ENCODE data around the gene PPP6R1. TPM values are rescaled to one million over a fixed set of nuclear protein-coding genes. Genes with fewer than 3 reads are reported as not detected.
"Not testable (repeated sequence)": the region's sequence is repeated elsewhere in the genome, so short reads cannot be mapped to it uniquely, and the experiment has no call there.

The PPP6R1 gene
- total and polyA plus RNA-seq, 10 donors = 49.2 to 150 (median 129) TPM

DNA sequence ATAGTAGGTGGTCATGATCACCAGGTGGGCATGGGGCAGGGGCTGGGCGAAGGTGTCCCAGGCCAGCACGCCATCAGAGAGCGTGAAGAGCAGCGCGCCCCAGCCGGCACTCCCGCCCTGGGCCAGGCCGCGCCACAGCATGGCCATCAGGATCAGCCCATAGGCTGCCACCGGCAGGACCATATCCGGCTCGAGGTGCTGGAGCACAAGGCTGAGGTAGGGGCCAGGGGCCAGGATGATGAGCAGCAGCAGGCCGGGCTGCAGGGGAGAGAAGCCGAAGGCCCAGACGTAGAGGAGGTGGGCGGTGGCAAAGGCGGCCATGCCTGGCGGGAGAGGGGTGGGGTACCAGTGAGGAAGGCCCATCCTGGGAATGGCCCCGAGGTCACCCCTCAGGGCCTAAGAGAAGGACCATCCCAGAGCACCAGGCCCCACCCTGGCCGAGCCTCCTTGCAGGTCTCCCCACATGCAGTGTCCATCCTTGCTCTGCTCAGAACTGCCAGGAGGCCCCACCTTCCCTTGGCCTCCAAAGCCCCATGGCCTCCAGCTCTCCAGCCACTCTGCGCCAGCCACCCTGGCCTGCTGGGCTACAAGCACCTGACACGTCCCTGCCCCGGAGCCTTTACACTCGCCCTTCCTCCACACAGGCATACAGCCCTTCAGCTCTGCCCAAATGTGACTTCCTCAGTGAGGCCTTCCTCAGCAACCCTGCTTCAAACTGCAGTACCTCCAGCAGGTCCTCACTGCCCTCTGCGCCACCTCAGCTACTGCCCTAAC, 31.4 kb downstream of the PPP6R1 start:
- Histone ChIP-seq H3K36me3 (peaks cover 5 to 85% (median 68%) of the 10 kb centered on the region in 6 donors), H3K27ac (no peak overlapping the region), H3K9me3 (no peaks in the 10 kb centered on the region), H3K4me1 (peaks cover 0 to 31% (median 17%) of the 10 kb centered on the region in 6 donors), H3K27me3 (replicated peaks in 1 of 7) (no peaks in the 10 kb centered on the region), H3K4me3 (no peak overlapping the region)
- 88 to 94% (median 92%) methylated on average over 16 to 25 of the region's 25 CpGs for WGBS, 5 donors
- no peak for DNase-seq
- peak in 2 of 3 donors; percentile 22 to 53 for TF ChIP-seq POLR2AphosphoS5 (IDR thresholded peaks at IDR 0.05)
- TF ChIP-seq POLR2A (IDR thresholded peaks at IDR 0.05) = no peak
- intact Hi-C loops (cut with DNase I; ENCODE audit: low total_unique reads) = no loop called here

DNA sequence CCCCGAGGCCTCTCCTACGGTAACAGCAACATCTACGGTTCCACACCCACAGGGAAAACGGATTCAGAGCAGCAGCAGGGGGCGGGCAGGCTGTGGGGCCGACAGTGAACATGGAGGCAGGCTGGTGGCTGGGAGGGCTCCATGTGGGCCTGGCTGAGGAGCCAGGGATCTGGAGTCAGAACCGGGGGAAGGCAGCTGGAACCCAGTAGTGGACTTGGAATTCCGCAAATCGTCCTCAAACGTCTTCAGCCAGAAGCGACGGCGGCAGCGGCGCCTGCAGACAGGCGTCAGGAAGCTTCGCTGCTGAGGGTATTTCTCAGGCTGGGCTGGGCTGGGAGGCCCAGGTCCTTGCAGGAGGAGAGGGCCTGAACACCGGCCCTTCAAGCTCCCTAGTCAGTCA, 32.0 kb downstream of the PPP6R1 start:
- Histone ChIP-seq H3K27me3 (replicated peaks in 1 of 7) (no peaks in the 10 kb centered on the region), H3K4me3 (no peak overlapping the region), H3K4me1 (peaks cover 0 to 29% (median 14%) of the 10 kb centered on the region in 6 donors), H3K9me3 (no peaks in the 10 kb centered on the region), H3K27ac (no peak overlapping the region), H3K36me3 (peaks cover 5 to 79% (median 61%) of the 10 kb centered on the region in 6 donors)
- intact Hi-C loops (cut with DNase I; ENCODE audit: low total_unique reads) = no loop called here
- no peak for DNase-seq
- TF ChIP-seq, protein P1, sequence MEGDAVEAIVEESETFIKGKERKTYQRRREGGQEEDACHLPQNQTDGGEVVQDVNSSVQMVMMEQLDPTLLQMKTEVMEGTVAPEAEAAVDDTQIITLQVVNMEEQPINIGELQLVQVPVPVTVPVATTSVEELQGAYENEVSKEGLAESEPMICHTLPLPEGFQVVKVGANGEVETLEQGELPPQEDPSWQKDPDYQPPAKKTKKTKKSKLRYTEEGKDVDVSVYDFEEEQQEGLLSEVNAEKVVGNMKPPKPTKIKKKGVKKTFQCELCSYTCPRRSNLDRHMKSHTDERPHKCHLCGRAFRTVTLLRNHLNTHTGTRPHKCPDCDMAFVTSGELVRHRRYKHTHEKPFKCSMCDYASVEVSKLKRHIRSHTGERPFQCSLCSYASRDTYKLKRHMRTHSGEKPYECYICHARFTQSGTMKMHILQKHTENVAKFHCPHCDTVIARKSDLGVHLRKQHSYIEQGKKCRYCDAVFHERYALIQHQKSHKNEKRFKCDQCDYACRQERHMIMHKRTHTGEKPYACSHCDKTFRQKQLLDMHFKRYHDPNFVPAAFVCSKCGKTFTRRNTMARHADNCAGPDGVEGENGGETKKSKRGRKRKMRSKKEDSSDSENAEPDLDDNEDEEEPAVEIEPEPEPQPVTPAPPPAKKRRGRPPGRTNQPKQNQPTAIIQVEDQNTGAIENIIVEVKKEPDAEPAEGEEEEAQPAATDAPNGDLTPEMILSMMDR (IDR thresholded peaks at IDR 0.05 in 8 of 11, conservative IDR thresholded peaks at IDR 0.05 in 3 of 11) = no peak
- TF ChIP-seq POLR2AphosphoS5 (IDR thresholded peaks at IDR 0.05) = peak in 1 of 3 donors; percentile 3
- WGBS, 5 donors = 84 to 87% (median 87%) methylated on average over 17 to 18 of the region's 18 CpGs

DNA sequence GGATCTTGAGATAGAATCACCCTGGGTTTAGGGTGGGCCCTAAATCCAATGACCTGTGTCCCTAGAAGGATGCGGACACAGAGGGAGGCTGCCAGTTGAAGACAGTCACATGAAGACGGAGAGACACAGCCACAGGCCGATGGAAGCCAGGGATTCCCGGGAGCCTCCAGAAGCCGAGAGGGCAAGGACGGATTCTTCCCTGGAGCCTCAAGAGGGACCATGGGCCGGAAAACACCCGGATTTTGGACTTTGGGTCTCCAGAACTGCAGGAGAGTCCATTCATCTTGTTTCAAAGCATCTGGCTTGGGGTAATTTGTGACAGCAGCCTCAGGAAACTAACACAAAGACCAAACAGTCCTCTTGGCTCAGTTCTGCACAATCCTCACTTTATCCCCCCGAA, 32.5 kb downstream of the PPP6R1 start:
- Histone ChIP-seq H3K27me3 (replicated peaks in 1 of 7) (no peaks in the 10 kb centered on the region), H3K27ac (no peak overlapping the region), H3K4me1 (peaks cover 0 to 24% (median 12%) of the 10 kb centered on the region in 6 donors), H3K4me3 (no peak overlapping the region), H3K36me3 (peaks cover 2 to 74% (median 56%) of the 10 kb centered on the region in 6 donors), H3K9me3 (peaks cover 0 to under 1% (median 0%) of the 10 kb centered on the region in 8 donors)
- DNase-seq = no peak
- intact Hi-C loops (cut with DNase I; ENCODE audit: low total_unique reads) = no loop called here
- TF ChIP-seq POLR2A (IDR thresholded peaks at IDR 0.05) (no peak), POLR2AphosphoS5 (IDR thresholded peaks at IDR 0.05) (no peak)
- TF ChIP-seq, protein P1 (IDR thresholded peaks at IDR 0.05 in 8 of 11, conservative IDR thresholded peaks at IDR 0.05 in 3 of 11) = no peak
- whole genome bisulfite sequencing, 5 donors = 87 to 93% (median 90%) methylated on average over 5 to 9 of the region's 9 CpGs

DNA sequence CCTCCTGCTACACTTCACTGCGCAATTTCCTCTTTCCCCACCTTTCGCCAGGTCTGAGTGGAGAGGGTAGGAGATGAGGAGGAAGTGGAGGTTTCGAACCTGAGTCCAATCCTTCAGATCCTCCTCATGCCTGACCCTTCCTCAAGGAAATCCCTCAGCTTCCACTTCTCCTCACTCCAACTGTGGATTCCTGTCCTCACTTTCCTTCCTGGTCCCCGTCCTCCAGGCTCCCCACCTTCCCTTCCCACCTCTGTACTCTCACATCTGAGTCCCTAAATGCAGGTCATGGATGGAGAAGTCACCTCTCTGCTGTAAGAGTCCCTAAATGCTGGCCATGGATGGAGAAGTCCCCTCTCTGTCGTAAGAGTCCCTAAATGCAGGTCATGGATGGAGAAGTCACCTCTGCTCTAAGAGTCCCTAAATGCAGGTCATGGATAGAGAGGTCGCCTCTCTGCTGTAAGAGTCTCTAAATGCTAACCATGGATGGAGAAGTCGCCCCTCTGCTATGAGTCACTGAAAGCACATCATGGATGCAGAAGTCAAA, 33.3 kb downstream of the PPP6R1 start:
- H3K4me1 ChIP-seq = peaks cover 0 to 16% (median 5%) of the 10 kb centered on the region in 6 donors
- peaks cover 0 to 66% (median 48%) of the 10 kb centered on the region in 6 donors for H3K36me3 ChIP-seq
- intact Hi-C loops (cut with DNase I; ENCODE audit: low total_unique reads) = no loop called here
- H3K27me3 ChIP-seq (replicated peaks in 1 of 7) = no peaks in the 10 kb centered on the region
- no peak for DNase-seq
- 71 to 89% (median 81%) methylated on average over 7 of the region's 7 CpGs for WGBS, 5 donors
- TF ChIP-seq POLR2A (IDR thresholded peaks at IDR 0.05) (no peak), POLR2AphosphoS5 (IDR thresholded peaks at IDR 0.05) (peak in 2 of 3 donors; percentile 25 to 38)
- TF ChIP-seq, protein P1 (IDR thresholded peaks at IDR 0.05 in 8 of 11, conservative IDR thresholded peaks at IDR 0.05 in 3 of 11) = no peak
- H3K4me3 ChIP-seq = no peak overlapping the region
- peaks cover 0 to 8% (median 6%) of the 10 kb centered on the region in 8 donors for H3K9me3 ChIP-seq
- H3K27ac ChIP-seq = no peak overlapping the region

DNA sequence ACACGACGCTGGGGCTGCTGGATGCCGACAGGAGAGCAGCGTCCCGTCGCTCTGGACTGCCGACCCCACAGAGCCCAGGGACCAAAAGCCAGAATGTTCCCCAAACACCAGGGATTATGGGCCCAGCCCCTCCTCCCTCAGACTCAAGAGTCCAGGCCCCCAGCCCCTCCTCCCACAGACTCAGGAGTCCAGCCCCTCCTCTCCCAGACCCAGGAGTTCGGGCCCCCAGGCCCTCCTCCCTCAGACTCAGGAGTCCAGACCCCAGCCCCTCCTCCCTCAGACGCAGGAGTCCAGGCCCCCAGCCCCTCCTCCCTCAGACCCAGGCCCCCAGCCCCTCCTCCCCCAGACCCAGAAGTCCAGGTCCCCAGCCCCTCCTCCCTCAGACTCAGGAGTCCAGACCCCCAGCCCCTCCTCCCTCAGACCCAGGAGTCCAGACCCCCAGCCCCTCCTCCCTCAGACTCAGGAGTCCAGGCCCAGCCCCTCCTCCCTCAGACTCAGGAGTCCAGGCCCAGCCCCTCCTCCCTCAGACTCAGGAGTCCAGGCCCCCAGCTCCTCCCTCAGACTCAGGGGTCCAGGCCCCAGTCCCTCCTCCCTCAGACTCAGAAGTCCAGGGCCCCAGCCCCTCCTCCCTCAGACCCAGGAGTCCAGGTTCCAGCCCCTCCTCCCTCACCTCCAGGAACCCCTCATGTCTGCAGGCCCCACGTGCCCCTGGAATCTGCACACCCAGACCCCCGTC, 34.0 kb downstream of the PPP6R1 start:
- H3K36me3 ChIP-seq = peaks cover 0 to 59% (median 42%) of the 10 kb centered on the region in 6 donors
- H3K9me3 ChIP-seq = peaks cover 0 to 14% (median 10%) of the 10 kb centered on the region in 8 donors
- 70 to 80% (median 76%) methylated on average over 9 to 11 of the region's 11 CpGs for WGBS, 5 donors
- H3K27ac ChIP-seq; H3K27me3 ChIP-seq (replicated peaks in 1 of 7); H3K4me1 ChIP-seq; intact Hi-C loops (cut with DNase I; ENCODE audit: low total_unique reads); H3K4me3 ChIP-seq; DNase-seq: not testable (repeated sequence)

All from spleen (tissue), 11 donors.